Stimulated activated CD8-positive, alpha-beta memory T cell treated with anti-CD3 and anti-CD28 coated beads, Interleukin-7, amount 100 ng/mL, for 4 hours (primary cell): Measurements from ENCODE around the gene TXNL4A.
"Not testable (repeated sequence)": the region's sequence is repeated elsewhere in the genome, so short reads cannot be mapped to it uniquely, and the experiment has no call there.

Experiments
- DNase-seq, 2 donors: peaks; one replicate each; pipeline ENCODE4 v3.0.0-alpha.2; 2020; ENCODE audit warnings: low read depth in 2 of 2

TXNL4A gene

DNA sequence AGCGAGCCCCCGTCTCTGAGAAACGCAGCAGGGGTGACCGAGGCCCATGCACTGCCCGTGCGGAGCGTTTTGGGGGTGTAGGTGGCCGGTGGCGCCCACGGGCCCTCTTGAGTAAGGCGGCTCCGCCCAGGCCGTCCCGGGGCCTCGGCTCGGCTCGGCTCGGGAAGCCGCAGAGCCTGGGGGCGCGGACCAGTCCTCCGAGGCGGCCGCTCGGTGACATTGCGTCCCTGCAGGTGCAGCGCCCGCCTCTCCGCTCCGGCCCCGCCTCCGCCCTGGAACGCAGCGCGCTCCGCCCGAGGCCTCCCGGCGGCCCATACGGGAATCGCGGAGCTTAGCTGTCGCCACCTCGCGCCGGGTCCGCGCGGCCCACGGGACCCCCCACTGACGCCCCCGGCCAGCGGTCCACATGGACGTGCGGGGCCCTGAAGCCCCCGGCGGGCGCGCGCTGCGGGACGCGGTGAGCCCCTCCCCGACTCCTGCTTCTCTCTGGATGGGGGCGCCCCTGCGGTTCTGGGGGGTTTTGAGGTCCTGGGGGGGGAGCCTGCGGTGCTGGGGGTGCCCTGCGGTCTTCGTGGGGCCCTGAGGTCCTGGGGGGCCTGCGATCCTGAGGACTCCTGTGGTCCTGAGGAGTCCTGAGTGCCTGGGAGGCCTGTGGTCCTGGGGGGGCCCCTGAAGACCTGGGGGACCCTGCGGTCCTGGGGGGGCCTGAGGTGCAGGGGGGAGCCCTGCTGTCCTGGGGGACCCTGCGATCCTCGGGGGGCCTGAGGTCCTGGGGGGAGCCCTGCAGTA, 23.8 kb downstream of the TXNL4A start, which contains the start of gene HSBP1L1:
Gene HSBP1L1 (plus strand): TSS at position 314 of the 789 bp plus-strand sequence. CDS start 93 bp downstream, at position 407.
- DNase-seq = peak in 1 of 2 donors; percentile 46

DNA sequence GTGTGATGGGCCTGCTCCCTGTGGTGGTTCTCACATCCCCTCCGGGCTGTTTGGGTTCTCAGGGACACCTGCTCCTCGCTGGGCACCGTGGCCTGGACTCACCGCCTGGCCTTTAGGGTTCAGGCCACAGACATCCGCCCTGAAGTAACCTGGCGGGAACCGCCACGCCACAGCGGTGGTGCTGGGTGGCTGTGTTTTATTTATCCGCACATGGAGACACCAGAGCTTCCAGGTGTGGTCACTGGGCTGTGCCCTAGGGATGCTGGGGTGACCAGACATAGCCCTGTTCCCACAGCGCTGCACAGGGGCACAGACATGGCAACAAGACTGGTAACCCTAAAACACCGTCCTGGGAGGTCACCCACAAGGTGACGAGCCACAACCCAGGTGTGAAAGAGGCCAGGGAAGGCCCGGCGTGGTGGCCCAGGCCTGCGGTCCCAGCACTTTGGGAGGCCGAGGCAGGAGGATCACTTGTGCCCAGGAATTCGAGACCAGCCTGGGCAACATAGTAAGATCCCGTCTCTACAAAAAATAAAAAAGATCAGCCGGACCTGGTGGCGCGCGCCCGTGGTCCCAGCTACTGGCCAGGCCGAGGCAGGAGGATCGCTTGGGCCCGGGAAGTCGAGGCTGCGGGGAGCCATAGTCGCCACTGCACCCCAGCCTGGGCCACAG, 24.6 kb downstream of the TXNL4A start:
- no peak for DNase-seq

DNA sequence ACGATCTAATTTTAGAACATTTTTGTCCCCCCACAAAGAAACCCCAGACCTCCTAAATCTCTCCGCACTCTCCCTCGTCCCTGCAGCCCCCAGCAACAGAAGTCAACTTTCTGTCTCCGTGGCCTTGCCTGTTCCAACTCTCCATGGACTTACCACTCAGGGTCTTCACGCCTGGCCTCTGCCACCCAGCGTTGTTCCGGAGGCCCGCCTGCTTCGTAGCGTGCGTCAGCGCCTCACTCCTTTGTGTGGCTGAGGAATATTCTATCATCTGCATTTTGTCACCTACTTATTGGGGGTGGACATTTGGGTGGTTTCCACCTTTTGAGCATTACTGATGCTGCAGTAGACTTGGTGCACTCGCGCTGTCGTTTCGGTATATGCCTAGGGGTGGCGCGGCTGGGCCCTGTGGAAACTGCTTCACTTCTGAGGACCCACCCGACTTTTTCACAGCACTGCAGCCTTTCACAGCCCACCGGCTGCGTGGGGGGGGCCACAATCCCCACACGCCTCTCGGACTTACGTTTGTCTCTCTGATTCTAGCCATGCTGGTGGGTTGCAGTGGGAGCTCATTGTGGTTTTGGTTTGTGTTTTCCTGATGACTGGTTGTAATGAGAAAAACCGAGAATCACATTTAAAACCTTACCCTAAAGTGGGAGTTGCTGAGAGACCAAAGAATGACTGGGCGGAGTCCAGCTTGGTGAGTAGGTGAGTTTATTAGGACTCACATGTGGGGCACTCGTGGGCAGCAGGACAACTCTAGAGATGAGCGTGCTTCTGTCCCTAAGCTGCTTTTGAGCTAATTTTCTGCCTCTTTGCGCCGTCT, 25.3 kb downstream of the TXNL4A start:
- peak in 1 of 2 donors; percentile 45 for DNase-seq

DNA sequence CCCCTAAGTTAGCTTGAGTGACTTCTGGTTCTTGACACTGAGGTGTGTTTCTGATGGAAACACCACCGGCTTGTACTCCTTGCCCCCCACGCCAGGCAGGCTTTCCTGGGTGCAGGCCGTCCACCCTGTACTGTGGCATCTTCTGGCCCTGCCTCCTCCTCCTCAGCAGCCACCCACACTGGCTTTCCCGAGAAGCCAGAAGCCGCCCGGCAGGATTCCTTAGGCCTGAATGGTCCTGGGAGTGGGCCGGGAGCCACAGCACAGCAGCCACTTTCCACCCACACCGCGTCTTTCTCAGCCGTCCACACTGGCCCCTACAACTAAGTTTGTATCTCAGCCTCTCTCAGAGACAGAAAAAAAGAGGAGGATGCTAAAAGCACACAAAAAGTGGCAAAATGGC, 26.1 kb downstream of the TXNL4A start:
- no peak for DNase-seq

DNA sequence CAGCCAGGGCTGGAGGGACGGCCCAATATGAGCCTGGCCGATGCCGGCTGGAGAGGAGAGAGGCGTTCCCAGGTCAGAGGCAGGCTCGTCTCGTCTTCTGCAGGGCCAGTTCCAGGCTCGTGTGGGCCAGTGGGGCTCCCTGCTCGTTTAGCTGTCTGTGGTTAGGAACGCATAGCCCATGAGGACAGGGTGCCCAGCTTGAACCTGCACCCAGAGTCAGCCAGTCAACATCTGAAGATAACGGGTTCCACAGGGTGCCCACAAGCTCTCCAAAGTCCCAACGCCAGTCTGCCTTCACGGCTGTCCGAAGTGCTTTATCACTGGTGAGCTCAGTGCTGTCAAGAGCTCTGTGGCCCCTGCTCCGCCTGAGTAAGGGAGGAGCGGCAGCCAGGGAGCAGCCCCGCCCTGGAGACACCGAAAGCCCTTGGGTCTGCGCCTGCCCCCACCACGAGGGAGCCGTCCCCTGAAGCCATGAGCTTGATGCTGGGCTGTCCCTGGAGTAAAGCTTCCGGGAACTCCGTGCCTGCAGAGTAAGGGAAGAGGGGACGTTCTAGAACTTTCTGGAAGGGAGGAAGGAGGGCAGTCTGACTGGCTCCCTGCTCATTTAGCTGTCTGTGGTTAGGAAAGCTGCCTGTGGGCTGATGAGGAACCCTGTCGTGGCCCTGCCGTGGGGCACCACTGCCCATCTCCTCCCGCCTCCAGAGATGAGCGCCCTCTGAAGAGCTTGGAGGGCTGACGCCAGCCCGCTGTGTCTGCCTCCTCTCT, 26.7 kb downstream of the TXNL4A start:
- DNase-seq = no peak

DNA sequence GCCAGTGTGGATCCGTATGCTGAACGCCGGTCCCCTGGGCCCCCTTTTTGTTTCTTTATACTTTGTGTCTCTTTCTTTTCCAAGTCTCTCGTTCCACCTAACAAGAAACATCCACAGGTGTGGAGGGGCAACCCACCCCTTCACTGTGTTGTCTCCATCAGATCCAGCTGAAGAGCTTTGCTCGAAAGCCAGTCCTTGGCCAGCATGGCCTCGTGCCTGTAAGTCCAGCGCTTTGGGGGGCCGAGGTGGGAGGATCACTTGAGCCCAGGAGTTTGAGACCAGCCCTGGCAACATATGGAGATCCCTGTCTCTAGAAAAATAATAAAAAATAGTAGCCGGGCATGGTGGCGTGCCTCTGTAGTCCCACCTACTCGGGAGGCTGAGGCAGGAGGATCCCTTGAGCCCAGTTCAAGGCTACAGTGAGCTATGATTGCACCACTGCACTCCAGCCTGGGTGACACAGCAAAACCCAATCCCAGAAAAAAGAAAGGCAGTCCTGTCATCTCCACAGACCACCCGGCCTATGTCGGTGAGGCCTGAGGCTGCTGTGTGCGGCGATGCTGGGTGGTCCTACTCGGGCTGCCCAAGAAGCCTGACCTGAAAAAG, 27.3 kb downstream of the TXNL4A start:
- no peak for DNase-seq

DNA sequence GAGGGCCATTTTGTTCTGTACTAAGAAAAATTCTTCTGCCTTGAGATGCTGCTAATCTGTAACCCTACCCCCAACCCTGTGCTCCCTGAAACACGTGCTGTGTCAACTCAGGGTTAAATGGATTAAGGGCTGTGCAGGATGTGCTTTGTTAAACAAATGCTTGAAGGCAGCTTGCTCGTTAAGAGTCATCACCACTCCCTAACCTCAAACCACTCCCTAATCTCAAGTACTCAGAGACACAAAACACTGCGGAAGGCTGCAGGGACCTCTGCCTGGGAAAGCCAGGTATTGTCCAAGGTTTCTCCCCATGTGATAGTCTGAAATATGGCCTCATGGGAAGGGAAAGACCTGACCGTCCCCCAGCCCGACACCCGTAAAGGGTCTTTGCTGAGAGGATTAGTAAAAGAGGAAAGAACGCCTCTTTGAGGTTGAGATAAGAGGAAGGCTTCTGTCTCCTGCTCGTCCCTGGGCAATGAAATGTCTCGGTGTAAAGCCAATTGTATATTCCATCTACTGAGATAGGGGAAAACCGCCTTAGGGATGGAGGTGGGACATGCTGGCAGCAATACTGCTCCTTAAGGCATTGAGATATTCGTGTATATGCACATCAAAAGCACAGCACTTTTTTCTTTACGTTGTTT, 28.1 kb downstream of the TXNL4A start:
- not testable (repeated sequence) for DNase-seq

DNA sequence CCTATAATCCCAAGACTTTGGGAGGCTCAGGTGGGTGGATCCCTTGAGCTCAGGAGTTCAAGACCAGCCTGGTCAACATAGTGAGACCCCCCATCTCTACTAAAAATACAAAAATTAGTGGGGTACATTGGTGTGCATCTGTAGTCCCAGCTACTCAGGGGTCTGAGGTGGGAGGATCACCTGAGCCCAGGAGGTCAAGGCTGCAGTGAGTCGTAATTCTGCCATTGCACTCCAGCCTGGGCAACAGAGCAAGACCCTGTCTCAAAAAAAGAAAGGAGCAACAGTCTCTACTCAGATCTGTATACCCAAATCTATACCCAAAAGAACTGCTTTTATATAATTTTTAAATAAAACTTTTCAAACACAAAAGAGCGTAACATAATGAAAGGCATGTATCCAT, 29.4 kb downstream of the TXNL4A start:
- no peak for DNase-seq

DNA sequence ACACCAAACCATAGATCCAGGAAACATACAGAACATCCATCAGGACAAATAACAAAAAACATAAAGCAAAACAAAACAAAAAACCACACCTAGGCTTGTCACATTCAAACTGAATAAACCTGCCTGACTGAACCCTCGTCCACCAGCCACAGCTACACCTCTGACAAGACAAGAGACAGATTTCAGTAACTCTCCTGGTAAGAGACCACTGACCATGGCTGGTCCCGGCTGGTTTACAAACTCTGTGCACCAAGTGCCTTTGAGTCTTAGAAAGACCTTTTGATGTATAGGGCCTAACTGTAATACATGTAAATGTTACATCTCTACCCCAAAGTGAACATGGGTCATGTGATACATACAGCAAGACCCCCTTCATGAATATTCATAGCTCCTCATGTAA, 32.1 kb downstream of the TXNL4A start:
- DNase-seq = no peak

DNA sequence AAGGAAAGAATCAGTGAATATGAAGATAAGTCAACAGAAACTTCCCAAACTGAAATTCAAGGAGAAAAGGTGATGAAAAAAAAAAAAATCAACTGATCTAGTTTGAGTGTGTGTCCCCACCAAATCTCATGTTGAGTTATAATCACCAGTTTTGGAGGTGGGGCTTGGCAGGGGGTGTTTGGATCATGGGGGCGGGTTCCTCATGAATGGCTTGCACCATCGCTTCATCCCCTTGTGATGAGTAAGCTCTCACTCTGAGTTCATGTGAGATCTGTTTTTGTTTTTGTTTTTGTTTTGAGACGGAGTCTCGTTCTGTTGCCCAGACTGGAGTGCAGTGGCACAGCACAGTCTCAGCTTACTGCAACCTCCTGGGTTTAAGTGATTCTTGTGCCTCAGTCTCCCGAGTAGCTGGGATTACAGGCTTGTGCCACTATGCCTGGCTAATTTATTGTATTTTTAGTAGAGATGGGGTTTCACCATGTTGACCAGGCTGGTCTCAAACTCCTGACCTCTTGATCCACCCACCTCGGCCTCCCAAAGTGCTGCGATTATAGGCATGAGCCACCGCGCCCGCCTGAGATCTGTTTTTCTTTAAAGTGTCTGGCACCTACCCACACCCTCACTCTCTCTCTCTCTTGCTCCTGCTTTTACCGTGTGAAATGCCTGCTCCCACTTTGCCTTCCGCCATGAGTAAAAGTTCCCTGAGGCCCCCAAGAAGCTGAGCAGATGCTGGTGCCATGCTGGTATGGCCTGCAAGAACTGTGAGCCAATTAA, 32.9 kb downstream of the TXNL4A start:
- no peak for DNase-seq

DNA sequence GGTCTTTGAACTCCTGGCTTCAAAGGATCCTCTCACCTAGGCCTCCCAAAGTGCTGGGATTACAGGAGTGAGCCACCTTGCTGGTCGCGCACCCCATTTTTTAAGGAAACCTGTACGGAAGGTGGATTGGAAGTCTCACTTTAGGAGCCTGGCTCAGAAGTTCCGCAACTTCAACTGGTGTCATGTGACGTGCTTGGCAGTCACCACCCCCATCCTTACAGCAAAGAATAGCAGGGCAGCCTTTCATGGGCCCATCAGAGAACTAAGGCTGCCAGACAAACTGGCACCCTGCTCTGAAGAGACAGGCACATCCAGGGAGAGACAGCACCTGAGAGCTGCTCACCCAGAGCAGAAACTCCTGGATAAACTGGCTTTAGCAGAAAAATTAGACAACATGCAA, 33.6 kb downstream of the TXNL4A start:
- DNase-seq = no peak

DNA sequence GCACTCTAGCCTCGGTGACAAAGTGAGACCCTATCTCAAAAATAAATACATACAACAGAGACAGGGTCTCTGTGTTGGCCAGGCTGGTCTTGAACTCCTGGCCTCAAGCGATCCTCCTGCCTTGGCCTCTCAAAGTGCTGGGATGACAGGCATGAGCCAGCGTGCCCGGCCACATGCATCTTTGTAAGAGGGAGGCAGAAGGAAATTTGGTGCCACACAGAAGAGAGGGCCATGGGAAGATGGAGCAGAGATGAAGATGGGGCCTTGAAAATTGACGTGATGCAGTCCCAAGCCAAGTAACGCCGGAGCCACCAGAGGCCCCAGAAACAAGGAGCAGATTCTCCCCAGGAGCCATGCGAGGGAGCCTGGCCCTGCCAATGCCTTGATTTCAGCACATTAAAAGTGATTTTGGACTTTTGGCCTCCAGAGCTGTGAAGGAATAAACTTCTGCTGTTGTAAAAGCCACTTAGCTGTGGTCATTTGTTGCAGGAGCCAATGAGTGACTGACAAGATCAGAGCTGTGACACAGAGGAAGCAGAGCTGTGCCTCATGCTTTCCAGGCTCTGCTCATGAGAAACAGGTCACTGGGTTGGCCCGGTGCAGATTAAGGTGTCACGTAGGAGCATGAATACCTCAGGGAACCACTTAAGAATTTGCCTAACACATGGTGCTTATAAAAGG, 34.3 kb downstream of the TXNL4A start:
- no peak for DNase-seq

DNA sequence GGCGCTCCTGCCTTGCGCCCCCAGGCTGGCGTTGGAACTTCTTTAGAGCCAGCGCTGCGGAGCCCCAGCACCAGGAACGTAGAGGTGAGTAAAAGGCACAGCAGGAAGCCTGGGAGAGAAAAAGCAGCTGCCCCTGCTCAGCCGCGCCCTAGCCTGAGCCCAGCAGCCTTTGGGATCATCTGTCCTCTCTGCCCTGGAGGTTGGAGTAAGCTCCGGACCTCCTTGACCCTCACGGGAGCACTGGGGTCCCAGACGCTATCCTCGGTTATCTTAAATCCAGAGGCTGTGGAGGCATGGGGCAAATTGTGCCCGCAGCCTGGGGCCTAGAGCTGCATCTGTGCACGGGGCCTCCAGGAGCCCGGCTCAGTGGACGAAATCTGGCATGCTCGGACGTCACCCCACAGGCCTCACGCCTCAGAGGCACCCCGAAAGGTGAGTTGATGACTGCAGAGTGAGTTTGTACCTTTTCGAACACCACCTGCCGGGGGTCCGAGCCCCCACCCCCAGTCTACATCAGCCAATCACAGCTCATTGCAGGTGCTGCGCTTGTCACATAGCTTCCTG, 35.3 kb downstream of the TXNL4A start:
- DNase-seq = no peak

DNA sequence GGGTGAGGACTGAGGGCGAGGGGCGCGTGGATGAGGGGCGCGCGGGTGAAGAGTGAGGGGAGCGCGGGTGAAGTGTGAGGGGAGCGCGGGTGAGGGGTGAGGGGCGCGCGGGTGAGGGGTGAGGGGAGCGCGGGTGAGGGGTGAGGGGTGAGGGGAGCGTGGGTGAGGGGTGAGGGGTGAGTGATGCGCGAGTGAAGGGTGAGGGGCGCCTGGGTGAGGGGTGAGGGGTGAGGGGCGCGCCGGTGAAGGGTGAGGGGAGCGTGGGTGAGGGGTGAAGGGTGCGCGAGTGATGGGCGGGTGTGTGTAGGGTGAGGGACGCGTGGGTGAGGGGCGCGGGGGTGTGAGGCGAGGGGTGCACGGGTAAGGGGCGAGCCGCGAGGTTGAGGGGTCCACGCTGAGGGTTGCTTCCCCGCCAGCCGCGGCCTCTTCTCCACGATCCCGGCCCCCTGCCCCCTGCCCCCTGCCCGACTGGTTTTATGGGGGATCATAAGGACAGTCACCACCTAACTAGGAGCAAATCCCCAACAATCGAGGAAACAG, 35.8 kb downstream of the TXNL4A start:
- DNase-seq = no peak

DNA sequence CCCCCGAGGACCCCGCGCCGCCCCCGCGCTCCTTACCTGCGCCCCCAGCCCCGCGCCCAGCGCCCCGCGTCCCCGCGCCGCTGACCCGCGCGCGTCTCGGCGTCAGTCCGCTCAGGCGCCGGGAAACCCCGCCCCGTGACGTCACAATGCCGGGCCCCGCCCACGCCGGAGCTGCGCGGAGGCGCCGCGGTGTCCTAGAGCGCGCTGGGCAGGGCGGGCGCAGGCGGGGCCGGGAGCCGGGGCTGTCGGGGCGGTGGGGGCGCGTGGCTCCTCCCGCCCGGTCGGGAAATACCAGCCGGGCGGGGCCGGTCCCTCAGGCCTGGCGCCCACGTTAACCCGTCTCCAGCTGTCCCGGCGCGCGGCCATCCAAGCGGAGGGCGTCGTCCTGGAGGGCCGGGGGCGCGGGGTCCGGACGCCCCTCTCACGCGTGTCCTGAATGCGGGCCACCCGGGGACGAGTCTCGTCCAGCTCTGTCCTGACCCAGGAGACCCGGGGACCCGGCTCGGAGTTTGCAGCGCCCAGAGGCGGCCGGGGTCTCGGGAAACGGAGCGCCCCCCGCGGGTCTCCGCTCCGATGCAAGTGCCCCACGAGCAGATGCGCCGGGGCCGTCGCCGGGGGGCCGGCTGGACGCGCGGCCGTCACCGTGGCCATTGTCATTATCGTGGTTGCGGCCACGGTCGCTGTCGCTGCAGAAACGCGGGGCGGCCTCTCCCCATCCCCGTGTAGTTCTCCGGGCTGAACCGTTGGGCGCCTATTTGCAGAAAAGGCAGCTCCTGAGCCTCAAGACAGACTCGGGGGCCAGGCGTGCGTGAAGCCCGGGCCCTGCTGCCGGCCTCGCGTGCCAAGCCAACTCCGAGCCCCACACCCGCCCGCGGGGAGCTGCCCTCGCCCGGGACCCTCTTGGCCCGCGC, 36.6 kb downstream of the TXNL4A start, which contains the start of gene SLC66A2:
Gene SLC66A2 (minus strand): TSS at position 109 of the 911 bp plus-strand sequence. CDS start 727 bp downstream, outside the sequence.
- peak; percentile 82 to 90 for DNase-seq

DNA sequence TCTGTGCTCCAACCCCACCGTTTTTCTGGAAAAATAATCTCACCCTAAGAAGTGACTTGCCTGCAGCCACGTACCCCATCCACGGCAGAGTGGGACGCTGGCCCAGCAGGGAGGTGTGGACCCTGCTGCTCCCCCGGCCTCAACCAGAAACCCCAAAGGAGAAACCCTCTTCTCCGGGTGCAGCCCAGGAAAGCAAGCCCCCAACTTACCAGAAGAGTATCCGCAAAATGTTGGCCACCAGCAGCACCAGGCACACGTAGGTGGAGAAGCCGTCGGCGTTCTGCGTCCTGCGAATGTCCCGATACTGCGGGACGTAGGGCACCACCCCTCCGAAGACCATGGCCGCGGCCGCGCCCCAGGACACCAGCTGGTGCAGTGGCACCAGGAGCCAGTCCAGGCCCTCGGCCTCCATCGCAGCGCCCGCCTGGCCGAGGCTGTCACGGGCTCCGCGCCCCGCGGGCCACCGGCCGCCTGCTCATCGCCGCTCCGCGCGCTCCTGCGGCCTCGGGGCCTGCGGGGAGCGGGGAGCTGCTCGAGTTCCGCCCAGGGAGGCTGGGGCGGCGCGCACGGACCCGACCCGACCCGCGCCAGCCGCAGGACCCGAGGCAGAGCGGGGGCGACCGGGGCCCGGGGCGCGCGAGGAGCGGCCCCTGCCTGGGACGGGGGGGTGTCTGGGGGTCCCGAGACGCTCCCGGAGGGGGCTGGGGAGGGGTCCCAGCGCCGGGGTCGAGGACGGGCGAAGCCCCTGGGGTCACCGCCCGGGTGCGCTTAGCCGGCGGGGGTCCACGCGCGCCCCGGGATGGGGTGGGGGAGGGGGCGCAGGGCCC, 37.6 kb downstream of the TXNL4A start:
- no peak for DNase-seq
